GM23338 (cell line): ENCODE data around the gene SLC9A4. TPM values are rescaled to one million over a fixed set of nuclear protein-coding genes. Genes with fewer than 3 reads are reported as not detected.

Source experiments
- ATAC-seq: fragments of 200-7000 bp; cut with Tn5 transposase; 3 replicates; pipeline ENCODE4 v1.9.1; 2020
- DNase-seq: peaks from one replicate; pipeline ENCODE4 v3.0.0-alpha.2; 2015; ENCODE audit warnings: low spot score
- H2AFZ ChIP-seq: fragments of 200-600 bp; sonication (generic); 2 replicates; pipeline ENCODE4 v1.8.0; 2016; ENCODE audit warnings: antibody characterized with exemption, mild to moderate bottlenecking, moderate library complexity
- H3F3A ChIP-seq: fragments of 200-600 bp; sonication (generic); replicated peaks from 2 replicates; pipeline ENCODE4 v1.8.0; 2017; ENCODE audit warnings: antibody characterized with exemption, mixed run types, low read depth
- H3K27ac ChIP-seq: fragments of 200-600 bp; sonication (generic); 2 replicates; pipeline ENCODE4 v1.6.1; 2016; ENCODE audit warnings: low read depth
- H3K27me3 ChIP-seq: fragments of 200-600 bp; sonication (generic); 2 replicates; pipeline ENCODE4 v1.8.0; 2016; ENCODE audit warnings: mild to moderate bottlenecking, mixed run types, moderate library complexity; ENCODE audit not compliant: insufficient read depth
- H3K36me3 ChIP-seq: fragments of 200-600 bp; sonication (generic); 2 replicates; pipeline ENCODE4 v1.8.0; 2016; ENCODE audit warnings: mild to moderate bottlenecking; ENCODE audit not compliant: insufficient read depth
- H3K4me1 ChIP-seq: fragments of 200-600 bp; sonication (generic); 2 replicates; pipeline ENCODE4 v1.8.0; 2016; ENCODE audit warnings: mild to moderate bottlenecking, moderate library complexity; ENCODE audit not compliant: insufficient read depth
- H3K4me2 ChIP-seq: fragments of 200-600 bp; sonication (generic); 2 replicates; pipeline ENCODE4 v1.7.1; 2017; ENCODE audit warnings: mixed run types
- H3K4me3 ChIP-seq: fragments of 200-600 bp; sonication (generic); 2 replicates; pipeline ENCODE4 v1.6.1; 2016; ENCODE audit warnings: mixed run types
- H3K79me2 ChIP-seq: fragments of 200-600 bp; sonication (generic); replicated peaks from 2 replicates; pipeline ENCODE4 v1.8.0; 2017; ENCODE audit warnings: mild to moderate bottlenecking; ENCODE audit not compliant: insufficient read depth
- H3K9me2 ChIP-seq: fragments of 200-600 bp; sonication (generic); 2 replicates; pipeline ENCODE4 v1.8.0; 2017; ENCODE audit not compliant: insufficient read depth
- H4K20me1 ChIP-seq: fragments of 200-600 bp; sonication (generic); replicated peaks from 2 replicates; pipeline ENCODE4 v1.8.0; 2017; ENCODE audit warnings: mild to moderate bottlenecking; ENCODE audit not compliant: insufficient read depth
- H3K27ac Mint-ChIP-seq: 2 replicates; pipeline ENCODE4 v1.8.0; 2020; ENCODE audit warnings: inconsistent platforms, mild to moderate bottlenecking, moderate library complexity, mixed read lengths
- H3K27me3 Mint-ChIP-seq: 3 replicates; pipeline ENCODE4 v1.8.0; 2022; ENCODE audit warnings: low read depth, mild to moderate bottlenecking, moderate library complexity, mixed read lengths, inconsistent platforms; ENCODE audit not compliant: insufficient read depth, poor library complexity
- H3K36me3 Mint-ChIP-seq: 3 replicates; pipeline ENCODE4 v1.8.0; 2021; ENCODE audit warnings: low read depth, mild to moderate bottlenecking, inconsistent platforms, moderate library complexity, mixed read lengths
- H3K4me1 Mint-ChIP-seq: 3 replicates; pipeline ENCODE4 v1.8.0; 2020; ENCODE audit warnings: mild to moderate bottlenecking, inconsistent platforms, mixed read lengths
- H3K4me3 Mint-ChIP-seq: 3 replicates; pipeline ENCODE4 v1.8.0; 2021; ENCODE audit warnings: moderate library complexity, mild to moderate bottlenecking, inconsistent platforms, mixed read lengths
- H3K9me3 Mint-ChIP-seq: 3 replicates; pipeline ENCODE4 v1.8.0; 2020; ENCODE audit warnings: moderate library complexity, mild to moderate bottlenecking, inconsistent platforms, mixed read lengths
- CREB1 ChIP-seq: fragments of 250-450 bp; sonication (Bioruptor Pico); IDR thresholded peaks from 2 replicates; pipeline ENCODE4 v1.5.0; 2020; ENCODE audit warnings: low read depth, mild to moderate bottlenecking, moderate library complexity
- CTCF ChIP-seq, 2 experiments: fragments of 200-600 bp in 1 of 2; sonication (generic) in 1 of 2; conservative IDR thresholded peaks; 2 replicates each; pipeline versions ENCODE4 v1.5.1 to v1.6.1; 2016 to 2017; ENCODE audit warnings: antibody characterized with exemption in 2 of 2, low read depth in 2 of 2, mild to moderate bottlenecking in 2 of 2, moderate library complexity in 1 of 2
- ETS1 ChIP-seq: IDR thresholded peaks from 2 replicates; pipeline ENCODE4 v1.6.1; 2016; ENCODE audit warnings: antibody characterized with exemption
- EZH2phosphoT487 ChIP-seq: fragments of 200-600 bp; sonication (generic); IDR thresholded peaks from one replicate; pipeline ENCODE4 v1.8.1; 2018; ENCODE audit warnings: antibody characterized with exemption; ENCODE audit not compliant: unreplicated experiment
- JUNB ChIP-seq: IDR thresholded peaks from one replicate; pipeline ENCODE4 v1.6.1; 2016; ENCODE audit warnings: antibody characterized with exemption; ENCODE audit not compliant: unreplicated experiment
- POLR2AphosphoS5 ChIP-seq: IDR thresholded peaks from 2 replicates; pipeline ENCODE4 v1.6.1; 2016; ENCODE audit warnings: antibody characterized with exemption, low read depth
- REST ChIP-seq: IDR thresholded peaks from one replicate; pipeline ENCODE4 v1.6.1; 2018; ENCODE audit warnings: antibody characterized with exemption; ENCODE audit not compliant: unreplicated experiment
- ZNF114 ChIP-seq: fragments of 250-450 bp; sonication (Bioruptor Pico); IDR thresholded peaks from 2 replicates; pipeline ENCODE4 v1.5.0; 2020; ENCODE audit warnings: mild to moderate bottlenecking, moderate library complexity
- ZNF331 ChIP-seq: fragments of 250-450 bp; sonication (Bioruptor Pico); IDR thresholded peaks from 2 replicates; pipeline ENCODE4 v1.5.0; 2020; ENCODE audit warnings: low read depth, mild to moderate bottlenecking, moderate library complexity
- polyA plus RNA-seq: library from polyadenylated mRNA; unstranded; fragments of >200 nt; fragmentation: Nextera tagmentation; extraction: Ambion mirVana; gene quantifications from 2 replicates; pipeline ENCODE4 v1.2.1, GENCODE V29; 2016
- total RNA-seq: library from RNA; depleted of rRNA; stranded (reverse); fragments of >200 nt; shearing (Covaris generic); gene quantifications from 2 replicates; pipeline ENCODE4 v1.2.3, GENCODE V29; 2014

The SLC9A4 gene
- total and polyA plus RNA-seq, 2 experiments from 2014 or later, result not detected

- H3K27ac Mint-ChIP-seq, result no peak overlapping the region
- no peaks in the 10 kb centered on the region for H3K4me1 ChIP-seq
- no peaks in the 10 kb centered on the region for H3K4me1 Mint-ChIP-seq
- no peak overlapping the region for H2AFZ ChIP-seq
- H3K4me3 ChIP-seq, result no peak overlapping the region
- no peaks in the 10 kb centered on the region for H3F3A ChIP-seq
- H3K79me2 ChIP-seq, result no peaks in the 10 kb centered on the region
- H3K9me2 ChIP-seq, result no peaks in the 10 kb centered on the region
- TF ChIP-seq ZNF331 (CRISPR knock-in tag), result no peak
- TF ChIP-seq ETS1, result no peak
- TF ChIP-seq POLR2AphosphoS5, result no peak
- no peak for TF ChIP-seq JUNB
- no peak for TF ChIP-seq CREB1 (CRISPR knock-in tag)
- TF ChIP-seq EZH2phosphoT487, result no peak
- no peak for TF ChIP-seq ZNF114 (CRISPR knock-in tag)
- no peak for TF ChIP-seq REST
- no peak for TF ChIP-seq CTCF (conservative IDR thresholded peaks at IDR 0.05; ENCODE audit: low read depth in 2 of 2)
- no peaks in the 10 kb centered on the region for H3K36me3 Mint-ChIP-seq
- no peaks in the 10 kb centered on the region for H3K27me3 Mint-ChIP-seq
- DNase-seq (no peak), ATAC-seq (no peak)
- H3K4me3 Mint-ChIP-seq, result no peak overlapping the region
- H3K9me3 Mint-ChIP-seq, result no peaks in the 10 kb centered on the region
- H3K27ac ChIP-seq, result no peak overlapping the region
- no peaks in the 10 kb centered on the region for H3K36me3 ChIP-seq
- H3K27me3 ChIP-seq, result no peaks in the 10 kb centered on the region
- H3K4me2 ChIP-seq, result no peak overlapping the region
- no peaks in the 10 kb centered on the region for H4K20me1 ChIP-seq
Observed at GRCh38 chr2:102522890-102523289, 49.9 kb downstream of the SLC9A4 start.

GRCh38 chr2:102523651-102524050, 50.6 kb downstream of the SLC9A4 start:
- H3K4me3 Mint-ChIP-seq, result no peak overlapping the region
- H3K9me2 ChIP-seq, result no peaks in the 10 kb centered on the region
- no peaks in the 10 kb centered on the region for H3K4me1 Mint-ChIP-seq
- no peaks in the 10 kb centered on the region for H3K79me2 ChIP-seq
- ATAC-seq (no peak), DNase-seq (no peak)
- no peak overlapping the region for H3K27ac ChIP-seq
- no peak overlapping the region for H3K4me2 ChIP-seq
- no peaks in the 10 kb centered on the region for H3K27me3 ChIP-seq
- H3K27ac Mint-ChIP-seq, result no peak overlapping the region
- H3F3A ChIP-seq, result no peaks in the 10 kb centered on the region
- TF ChIP-seq ETS1 (no peak), EZH2phosphoT487 (no peak)
- no peak overlapping the region for H3K4me3 ChIP-seq
- no peaks in the 10 kb centered on the region for H3K36me3 ChIP-seq
- no peaks in the 10 kb centered on the region for H4K20me1 ChIP-seq
- H3K27me3 Mint-ChIP-seq, result no peaks in the 10 kb centered on the region
- H2AFZ ChIP-seq, result no peak overlapping the region
- no peaks in the 10 kb centered on the region for H3K4me1 ChIP-seq
- H3K9me3 Mint-ChIP-seq, result no peaks in the 10 kb centered on the region
- no peaks in the 10 kb centered on the region for H3K36me3 Mint-ChIP-seq
